ENCODE measurements around the gene ADCY10. TPM values are rescaled to one million over a fixed set of nuclear protein-coding genes. Genes with fewer than 3 reads are reported as not detected.
"Not testable (repeated sequence)": the region's sequence is repeated elsewhere in the genome, so short reads cannot be mapped to it uniquely, and the experiment has no call there.

ADCY10 gene
- total RNA-seq, 1 experiment from 2014 or later = 0.10 TPM

- in situ Hi-C loops (cut with HindIII; ENCODE audit: low pct_unique_long_range_greater_than_20kb, low sequenced_read_pairs) = no loop called here
Observed at GRCh38 chr1:167808690-167809089, 105.2 kb downstream of the ADCY10 start.

GRCh38 chr1:167808104-167808503, 105.8 kb downstream of the ADCY10 start:
- Histone ChIP-seq H3K36me3 (ENCODE audit: control insufficient read depth, insufficient read depth, low read length) (no peaks in the 10 kb centered on the region), H3K9me3 (ENCODE audit: control insufficient read depth, insufficient read depth, low read depth, low read length) (0 out of 2 replicates have a peak, but pooled peaks cover 6% of the 10 kb centered on the region), H3K4me3 (ENCODE audit: low read depth in 2 of 2, low read length in 2 of 2) (no peak overlapping the region), H3K4me1 (ENCODE audit: control insufficient read depth, insufficient read depth, low read length) (no peaks in the 10 kb centered on the region), H3K27ac (ENCODE audit: low read length) (no peak overlapping the region), H3K27me3 (ENCODE audit: control insufficient read depth, insufficient read depth, low read length) (no peaks in the 10 kb centered on the region)
- CTCF ChIA-PET = no interaction called here
- intact Hi-C loops (cut with micrococcal nuclease; ENCODE audit: unreplicated experiment) = no loop called here
- POLR2A ChIA-PET = interaction anchor here (0.7 kb wide), 1 partner anchor 93 kb away, joined by 3 read pairs; no protein-coding TSS in a partner anchor
- BruUV-seq (replicated peaks) = no TSS peak
- ATAC-seq = no peak
- in situ Hi-C loops (cut with HindIII; ENCODE audit: low pct_unique_long_range_greater_than_20kb, low sequenced_read_pairs) = no loop called here
- no peak for TF ChIP-seq POLR2AphosphoS5 (IDR thresholded peaks at IDR 0.05; ENCODE audit: low read depth, low read length)
- no peak for TF ChIP-seq TCF7L2 (IDR thresholded peaks at IDR 0.05; ENCODE audit: low read depth, low read length)
- TF ChIP-seq CTCF (IDR thresholded peaks at IDR 0.05) = no peak
- TF ChIP-seq SIN3A (IDR thresholded peaks at IDR 0.05; ENCODE audit: borderline replicate concordance, insufficient read depth, low read depth, low read length) = no peak
- no peak for TF ChIP-seq REST (IDR thresholded peaks at IDR 0.05; ENCODE audit: insufficient read depth in 1 of 2, low read depth in 2 of 2, low read length in 1 of 2)
- no peak for DNase-seq (ENCODE audit: low read depth, low spot score)

More at GRCh38 chr1:167808690-167809089, 105.2 kb downstream of the ADCY10 start:
- DNase-seq (ENCODE audit: low read depth, low spot score) (no peak), ATAC-seq (no peak)
- Histone ChIP-seq H3K27ac (ENCODE audit: low read length) (no peak overlapping the region), H3K4me3 (ENCODE audit: low read depth in 2 of 2, low read length in 2 of 2) (no peak overlapping the region), H3K36me3 (ENCODE audit: control insufficient read depth, insufficient read depth, low read length) (no peaks in the 10 kb centered on the region), H3K27me3 (ENCODE audit: control insufficient read depth, insufficient read depth, low read length) (no peaks in the 10 kb centered on the region), H3K9me3 (ENCODE audit: control insufficient read depth, insufficient read depth, low read depth, low read length) (0 out of 2 replicates have a peak, but pooled peaks cover 7% of the 10 kb centered on the region), H3K4me1 (ENCODE audit: control insufficient read depth, insufficient read depth, low read length) (no peaks in the 10 kb centered on the region)
- intact Hi-C loops (cut with micrococcal nuclease; ENCODE audit: unreplicated experiment) = no loop called here
- TF ChIP-seq SIN3A (IDR thresholded peaks at IDR 0.05; ENCODE audit: borderline replicate concordance, insufficient read depth, low read depth, low read length) (no peak), POLR2AphosphoS5 (IDR thresholded peaks at IDR 0.05; ENCODE audit: low read depth, low read length) (no peak), REST (IDR thresholded peaks at IDR 0.05; ENCODE audit: insufficient read depth in 1 of 2, low read depth in 2 of 2, low read length in 1 of 2) (no peak), CTCF (IDR thresholded peaks at IDR 0.05) (no peak), TCF7L2 (IDR thresholded peaks at IDR 0.05; ENCODE audit: low read depth, low read length) (no peak)
- BruUV-seq (replicated peaks) = no TSS peak
- CTCF ChIA-PET = no interaction called here
- POLR2A ChIA-PET = no interaction called here

DNA sequence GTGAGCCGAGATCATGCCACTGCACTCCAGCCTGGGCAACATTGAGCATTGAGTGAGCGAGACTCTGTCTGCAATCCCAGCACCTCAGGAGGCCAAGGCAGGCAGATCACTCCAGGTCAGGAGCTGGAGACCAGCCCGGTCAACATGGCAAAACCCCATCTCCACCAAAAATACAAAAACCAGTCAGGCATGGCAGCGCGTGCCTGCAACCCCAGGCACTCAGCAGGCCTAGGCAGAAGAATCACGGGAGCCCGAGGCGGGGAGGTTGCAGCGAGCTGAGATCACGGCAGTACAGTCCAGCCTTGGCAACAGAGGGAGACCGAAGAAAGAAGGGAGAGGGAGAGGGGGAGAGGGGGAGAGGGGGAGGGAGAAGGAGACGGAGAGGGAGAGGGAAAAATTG, 107.3 kb downstream of the ADCY10 start:
- H3K27ac ChIP-seq (ENCODE audit: low read length); intact Hi-C loops (cut with micrococcal nuclease; ENCODE audit: unreplicated experiment); DNase-seq (ENCODE audit: low read depth, low spot score); POLR2A ChIA-PET; H3K9me3 ChIP-seq (ENCODE audit: control insufficient read depth, insufficient read depth, low read depth, low read length); ATAC-seq; CTCF ChIA-PET; H3K4me3 ChIP-seq (ENCODE audit: low read depth in 2 of 2, low read length in 2 of 2); BruUV-seq (replicated peaks); H3K4me1 ChIP-seq (ENCODE audit: control insufficient read depth, insufficient read depth, low read length); H3K36me3 ChIP-seq (ENCODE audit: control insufficient read depth, insufficient read depth, low read length); in situ Hi-C loops (cut with HindIII; ENCODE audit: low pct_unique_long_range_greater_than_20kb, low sequenced_read_pairs); H3K27me3 ChIP-seq (ENCODE audit: control insufficient read depth, insufficient read depth, low read length): not testable (repeated sequence)

GRCh38 chr1:167806235-167806634, 107.7 kb downstream of the ADCY10 start:
- H3K4me3 ChIP-seq (ENCODE audit: low read depth in 2 of 2, low read length in 2 of 2); intact Hi-C loops (cut with micrococcal nuclease; ENCODE audit: unreplicated experiment); DNase-seq (ENCODE audit: low read depth, low spot score); H3K4me1 ChIP-seq (ENCODE audit: control insufficient read depth, insufficient read depth, low read length); in situ Hi-C loops (cut with HindIII; ENCODE audit: low pct_unique_long_range_greater_than_20kb, low sequenced_read_pairs); POLR2A ChIA-PET; H3K27ac ChIP-seq (ENCODE audit: low read length); H3K9me3 ChIP-seq (ENCODE audit: control insufficient read depth, insufficient read depth, low read depth, low read length); H3K36me3 ChIP-seq (ENCODE audit: control insufficient read depth, insufficient read depth, low read length); ATAC-seq; H3K27me3 ChIP-seq (ENCODE audit: control insufficient read depth, insufficient read depth, low read length); BruUV-seq (replicated peaks): not testable (repeated sequence)
- CTCF ChIA-PET = interaction anchor here (0.7 kb wide), 1 partner anchor 165 kb away, joined by 4 read pairs; no protein-coding TSS in a partner anchor
